Stromal cell of bone marrow (primary cell): ENCODE data around the gene FRA10AC1.
A peak's percentile ranks its signal among the peaks of the same experiment; 100 is the strongest.
"Not testable (repeated sequence)": the region's sequence is repeated elsewhere in the genome, so short reads cannot be mapped to it uniquely, and the experiment has no call there.

ENCODE experiments used
- DNase-seq: peaks from one replicate; pipeline ENCODE4 v3.0.0-alpha.2; 2012; ENCODE audit warnings: low read depth

The FRA10AC1 gene

DNA sequence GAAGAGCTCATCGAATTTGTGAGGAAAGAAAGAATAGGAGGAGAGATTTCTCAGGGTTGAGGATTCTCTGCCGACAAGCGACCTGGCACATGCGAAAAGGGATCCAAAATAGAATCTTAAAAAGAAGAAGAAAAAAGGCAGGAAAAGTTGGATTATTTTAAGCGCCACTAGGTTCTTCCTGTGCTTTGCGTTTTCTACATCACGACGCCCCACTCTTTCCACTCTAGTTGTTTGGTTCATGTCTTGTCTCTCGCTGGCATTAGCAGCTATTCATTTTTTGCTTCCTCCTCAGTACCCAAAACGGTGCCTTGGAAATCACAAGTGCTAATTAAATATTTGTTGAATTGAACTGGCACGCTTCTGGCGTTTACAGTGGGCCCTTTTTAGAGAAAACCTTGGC lies 674 bp upstream of the FRA10AC1 start:
- no peak for DNase-seq

DNA sequence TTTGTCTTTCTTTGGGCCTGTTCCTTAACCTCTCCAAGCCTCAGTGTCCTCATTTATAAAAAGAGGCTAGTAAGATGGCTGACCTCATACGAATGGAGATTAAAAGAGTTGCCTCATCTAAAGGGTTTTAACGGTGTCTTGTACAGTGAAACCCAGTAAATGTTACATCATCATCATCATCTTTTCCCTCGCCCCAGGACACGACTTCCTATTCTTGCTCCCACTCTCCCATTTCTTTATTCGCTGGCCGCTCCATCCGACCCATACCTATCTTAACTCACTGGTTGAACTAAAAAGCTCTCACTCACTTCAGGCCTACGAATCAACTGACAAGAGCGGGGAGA lies 554 bp downstream of the FRA10AC1 start:
- DNase-seq: peak; percentile 20

DNA sequence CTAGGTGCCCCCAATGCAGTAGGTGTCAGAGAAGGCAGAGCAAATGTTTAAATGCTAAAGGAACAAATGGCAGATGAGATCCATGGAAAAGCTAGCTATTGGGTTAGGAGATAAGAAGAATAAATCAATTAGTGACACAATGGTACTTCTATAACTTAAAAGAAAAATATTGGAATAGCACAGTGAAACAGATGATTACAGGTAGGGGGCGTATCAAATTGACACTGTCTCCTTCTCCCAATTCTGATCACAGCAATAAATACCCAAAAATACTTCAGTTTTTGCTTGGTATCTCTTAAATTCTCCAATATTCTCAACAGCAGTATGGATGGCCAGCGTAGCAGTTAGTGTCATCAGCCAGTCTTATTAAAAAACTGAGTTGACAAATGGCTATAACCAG lies 5.2 kb downstream of the FRA10AC1 start:
- DNase-seq: no peak

DNA sequence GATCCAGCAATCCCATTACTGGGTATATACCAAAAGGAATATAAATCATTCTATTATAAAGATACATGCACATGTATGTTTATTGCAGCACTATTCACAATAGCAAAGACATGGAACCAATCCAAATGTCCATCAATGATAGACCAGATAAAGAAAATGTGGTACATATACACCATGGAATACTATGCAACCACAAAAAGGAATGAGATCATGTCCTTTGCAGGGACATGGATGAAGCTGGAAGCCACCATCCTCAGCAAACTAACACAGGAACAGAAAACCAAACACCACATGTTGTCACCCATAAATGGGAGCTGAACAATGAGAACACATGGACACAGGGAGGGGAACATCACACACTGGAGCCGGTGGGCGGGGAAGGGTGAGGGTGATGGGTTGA lies 5.8 kb downstream of the FRA10AC1 start:
- not testable (repeated sequence) for DNase-seq

DNA sequence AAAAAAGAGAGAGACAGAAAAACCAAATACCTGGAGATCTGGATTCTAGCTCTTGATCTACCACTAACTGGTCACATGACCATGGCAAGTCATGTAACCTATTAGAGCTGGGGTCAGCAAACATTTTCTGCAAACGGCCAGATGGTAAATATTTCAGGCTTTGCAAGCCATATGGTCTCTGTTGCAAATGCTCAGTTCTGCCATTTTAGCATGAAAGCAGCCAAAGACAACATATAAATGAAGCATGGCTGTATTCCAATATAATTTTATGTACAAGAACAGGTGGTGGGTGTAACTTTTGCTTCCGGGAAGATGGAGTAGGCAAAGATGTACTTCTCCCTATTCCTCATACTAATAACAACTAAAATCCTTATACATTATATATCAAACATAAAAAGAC lies 6.7 kb downstream of the FRA10AC1 start:
- DNase-seq: no peak

DNA sequence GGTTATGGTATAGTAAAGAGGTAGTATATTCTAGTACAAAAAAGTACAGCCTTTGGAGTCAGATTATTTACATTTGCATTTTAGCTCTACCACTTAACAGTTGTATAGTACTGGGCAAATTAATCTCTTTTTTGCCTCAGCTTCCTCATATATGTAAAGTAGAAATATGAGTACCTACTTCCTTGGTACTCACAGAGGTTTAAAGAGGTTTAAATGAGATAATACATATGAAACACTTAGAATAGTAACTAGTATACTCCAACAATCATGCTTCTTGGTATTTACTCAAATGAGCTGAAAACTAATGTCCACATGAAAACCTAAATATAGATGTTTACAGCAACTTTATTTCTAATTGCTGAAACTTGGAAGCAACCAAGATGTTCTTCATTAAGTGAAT lies 14.7 kb downstream of the FRA10AC1 start:
- no peak for DNase-seq

DNA sequence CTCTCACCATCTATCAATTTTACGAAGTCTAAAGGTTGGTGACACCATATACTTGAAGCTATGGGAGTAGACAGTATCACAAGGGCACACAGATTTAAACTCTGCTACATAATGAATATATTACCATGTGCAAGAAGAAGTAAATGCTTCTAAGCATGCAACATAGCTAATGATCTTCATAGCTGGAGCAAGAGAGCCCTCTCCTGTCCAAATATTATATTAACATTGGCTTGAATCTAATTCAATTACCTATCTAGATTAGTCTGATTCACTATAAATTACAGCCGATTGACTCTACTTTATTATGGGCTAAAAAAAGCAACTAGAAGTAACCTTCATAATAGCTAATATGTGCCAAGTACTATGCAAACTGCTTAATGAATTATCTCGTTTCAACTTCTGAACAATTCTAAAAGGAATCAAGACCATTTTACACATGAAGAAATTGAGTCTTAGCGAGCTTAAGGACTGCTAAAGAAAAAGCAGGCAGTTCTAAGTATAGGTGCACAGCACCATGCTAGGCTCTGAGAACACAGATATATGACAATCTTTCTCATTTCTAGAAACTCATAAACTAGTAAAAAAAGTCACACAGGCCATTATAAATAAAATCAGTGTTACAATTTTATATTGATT lies 21.9 kb downstream of the FRA10AC1 start:
- peak; percentile 24 for DNase-seq

DNA sequence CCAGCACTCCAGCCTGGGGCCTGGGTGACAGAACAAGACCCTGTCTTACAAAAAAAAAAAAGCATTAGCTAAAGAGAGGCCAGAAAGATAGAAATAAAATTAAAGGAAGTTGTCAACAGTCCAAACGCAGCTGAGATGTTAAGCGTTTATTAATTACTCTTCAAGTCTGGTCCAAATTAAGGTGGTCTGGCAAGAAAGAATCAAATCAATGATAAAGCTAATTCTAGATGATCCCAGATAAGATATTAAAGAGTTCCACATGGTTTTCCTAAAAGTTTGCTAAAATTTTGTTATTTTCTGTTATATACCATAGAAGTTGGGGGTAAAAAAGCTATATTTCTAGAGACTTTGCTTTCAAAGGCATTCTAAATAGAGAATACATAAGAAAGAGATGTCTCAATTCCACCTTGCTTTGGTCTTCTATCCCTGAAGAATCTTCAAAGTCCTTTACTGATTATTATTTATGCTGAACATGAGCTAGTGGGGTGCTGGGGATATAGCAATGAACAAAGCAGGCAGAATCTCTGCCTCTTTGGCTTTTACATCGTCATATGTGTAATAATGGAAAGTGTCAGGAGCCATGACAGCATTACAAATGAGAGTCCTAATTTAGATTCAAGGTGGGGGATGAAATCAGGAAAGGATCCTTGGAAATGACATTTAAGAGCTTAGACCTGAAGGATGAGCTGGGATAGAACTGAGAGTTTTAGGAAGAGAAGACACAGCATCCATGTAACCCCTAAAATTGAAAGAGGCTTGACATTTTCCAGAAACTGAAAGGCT lies 23.4 kb downstream of the FRA10AC1 start:
- DNase-seq: no peak

DNA sequence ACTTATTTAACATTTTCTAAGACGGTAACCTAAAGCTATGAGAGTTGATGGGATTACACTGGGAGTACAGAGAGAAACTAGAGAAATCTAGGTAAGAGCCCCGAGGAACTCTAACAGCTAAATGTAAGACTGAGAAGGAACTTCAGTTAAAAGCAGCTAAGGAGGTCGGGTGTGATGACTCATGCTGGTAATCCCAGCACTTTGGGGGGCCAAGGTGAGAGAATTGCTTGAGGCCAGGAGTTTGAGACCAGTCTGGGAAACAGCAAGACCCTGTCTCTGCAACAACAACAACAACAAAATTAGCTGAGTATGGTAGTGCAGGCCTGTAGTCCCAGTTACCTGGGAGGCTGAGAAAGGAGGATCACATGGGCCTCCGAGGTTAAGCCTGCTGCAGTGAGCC lies 24.0 kb downstream of the FRA10AC1 start:
- no peak for DNase-seq

DNA sequence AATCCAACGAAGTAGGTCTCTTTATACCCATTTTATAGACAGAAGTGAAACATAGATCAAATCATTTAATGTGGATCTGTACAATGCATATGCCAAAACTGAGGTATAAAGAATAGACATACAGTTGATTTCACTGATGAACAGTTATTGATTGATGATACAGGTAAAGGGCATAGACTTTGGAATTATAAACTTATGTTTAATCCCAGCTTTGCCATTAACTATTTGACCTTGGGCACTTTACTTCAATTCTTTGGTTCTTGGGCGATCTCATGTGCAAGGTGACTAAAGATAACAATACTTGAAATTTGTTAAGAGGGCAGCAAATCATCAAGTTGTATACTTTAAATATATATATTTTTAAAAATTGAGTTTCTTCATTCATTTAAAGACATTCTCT lies 28.6 kb downstream of the FRA10AC1 start:
- no peak for DNase-seq

DNA sequence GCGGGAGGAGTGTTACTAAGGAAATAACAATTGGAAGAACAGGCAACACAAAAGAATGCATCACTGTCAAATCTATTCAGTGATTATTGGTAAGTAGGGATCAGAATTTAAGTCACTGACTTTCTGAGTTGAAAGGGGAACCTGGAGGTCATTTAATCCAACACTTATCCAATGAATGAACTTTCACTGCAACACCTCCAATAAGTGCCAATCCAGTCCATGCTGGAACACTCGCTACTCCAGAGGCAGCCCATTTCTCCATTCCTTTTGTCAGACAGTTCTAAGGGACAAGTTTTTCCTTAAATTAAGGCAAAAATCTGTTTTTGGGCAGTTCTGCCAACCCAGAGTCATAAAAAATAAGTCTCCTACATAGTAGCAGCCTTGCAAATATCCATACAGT lies 29.5 kb downstream of the FRA10AC1 start:
- DNase-seq: no peak

DNA sequence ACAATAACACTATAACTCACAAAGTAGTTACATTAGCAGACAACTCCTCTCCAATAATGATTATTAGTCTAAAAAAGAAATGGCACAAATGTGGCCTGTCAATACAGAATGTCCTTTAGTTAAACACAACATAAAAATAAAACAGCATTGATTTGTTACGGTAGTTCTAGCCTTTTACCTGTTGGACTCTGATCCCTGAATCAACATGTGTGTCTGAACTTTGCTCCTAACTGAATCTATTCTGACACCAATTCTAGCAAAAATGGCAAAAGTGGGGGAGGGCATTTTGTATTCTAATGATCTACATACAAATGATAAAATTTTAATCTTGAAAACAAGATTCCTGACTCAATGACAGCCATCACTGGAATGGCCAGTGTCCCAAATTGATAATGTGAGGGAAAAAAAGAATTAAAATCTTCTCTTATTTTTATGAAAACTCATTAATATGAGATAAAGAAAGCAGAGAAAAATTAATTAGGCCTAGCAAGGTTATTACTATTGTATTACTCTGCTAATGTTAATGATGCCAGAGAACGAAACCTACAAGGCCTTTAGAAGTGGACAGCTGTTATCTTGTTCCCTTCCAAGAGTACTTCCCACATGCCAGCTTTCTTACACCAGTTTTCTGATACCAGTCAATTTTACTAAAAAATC lies 30.2 kb downstream of the FRA10AC1 start:
- no peak for DNase-seq

DNA sequence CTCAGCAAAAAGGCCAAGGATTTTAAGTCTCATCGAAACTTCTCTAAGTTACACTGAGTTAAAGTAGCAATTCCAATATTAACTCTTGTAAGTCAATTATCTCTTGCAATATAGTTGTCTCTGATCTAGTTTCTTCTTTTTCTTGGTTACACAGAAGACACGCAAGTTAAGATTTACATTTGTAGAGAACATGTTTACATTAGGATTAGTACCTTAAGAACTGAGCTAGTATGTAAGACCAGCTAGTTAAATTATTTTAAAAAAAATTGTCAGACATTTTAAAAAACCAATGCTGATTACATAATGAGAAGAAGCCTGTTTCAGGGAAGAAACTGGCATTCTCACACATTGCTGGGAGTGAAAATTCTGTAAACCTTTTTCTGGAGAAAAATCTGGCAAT lies 31.4 kb downstream of the FRA10AC1 start:
- no peak for DNase-seq

DNA sequence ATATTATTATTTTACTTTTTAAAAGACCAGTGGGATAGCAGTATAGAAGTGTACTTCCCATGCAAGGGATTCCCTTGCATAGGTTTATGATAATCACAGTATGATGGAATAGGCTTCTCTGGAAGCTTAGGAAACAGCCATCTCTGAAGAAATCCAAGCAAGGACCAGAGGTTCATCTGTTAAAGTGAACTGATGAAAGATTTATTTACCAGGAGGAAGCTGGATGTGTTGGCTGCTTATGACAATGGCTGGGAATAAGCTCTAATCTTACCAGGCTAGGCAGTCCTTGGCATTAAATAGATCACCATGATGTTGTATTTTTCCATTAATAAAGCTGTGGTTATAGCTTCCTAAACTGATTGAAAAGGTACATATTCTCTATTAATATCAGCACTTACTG lies 32.0 kb downstream of the FRA10AC1 start:
- no peak for DNase-seq

DNA sequence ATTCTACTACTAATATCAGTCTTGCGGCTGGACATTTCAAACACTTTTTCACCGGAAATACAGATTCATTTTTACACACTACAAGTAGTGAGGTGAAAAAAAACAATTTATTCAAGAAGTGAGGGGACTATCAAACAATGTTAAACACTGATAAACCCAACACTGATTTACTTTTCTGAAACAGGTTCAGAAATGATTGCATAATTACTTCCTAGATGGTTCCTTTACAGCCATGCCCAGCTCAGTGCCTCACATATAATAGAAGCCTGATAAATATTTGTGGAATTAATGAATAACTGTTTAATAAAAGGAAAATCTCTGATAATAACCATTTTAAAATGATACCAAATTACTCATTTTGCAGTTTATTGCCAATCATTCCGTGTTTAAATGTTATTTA lies 34.6 kb downstream of the FRA10AC1 start:
- DNase-seq: no peak

DNA sequence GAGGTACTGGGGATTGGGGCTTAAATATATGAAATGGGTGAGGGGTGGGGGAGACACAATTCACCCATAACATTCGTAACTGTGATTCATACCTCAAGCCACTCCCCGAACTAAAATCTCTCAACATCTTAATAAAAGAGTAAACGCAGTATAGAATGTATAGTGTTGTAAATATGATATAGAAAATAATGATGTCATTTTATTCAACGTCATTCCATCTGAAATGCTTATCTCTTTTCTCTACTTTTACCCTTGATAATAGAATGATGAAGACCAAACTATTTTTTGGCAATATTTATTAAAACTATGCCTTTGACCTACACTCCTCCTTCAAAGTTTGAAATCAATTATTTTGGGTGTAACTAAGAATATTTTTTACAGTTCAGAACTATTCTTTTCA lies 36.4 kb downstream of the FRA10AC1 start:
- no peak for DNase-seq

DNA sequence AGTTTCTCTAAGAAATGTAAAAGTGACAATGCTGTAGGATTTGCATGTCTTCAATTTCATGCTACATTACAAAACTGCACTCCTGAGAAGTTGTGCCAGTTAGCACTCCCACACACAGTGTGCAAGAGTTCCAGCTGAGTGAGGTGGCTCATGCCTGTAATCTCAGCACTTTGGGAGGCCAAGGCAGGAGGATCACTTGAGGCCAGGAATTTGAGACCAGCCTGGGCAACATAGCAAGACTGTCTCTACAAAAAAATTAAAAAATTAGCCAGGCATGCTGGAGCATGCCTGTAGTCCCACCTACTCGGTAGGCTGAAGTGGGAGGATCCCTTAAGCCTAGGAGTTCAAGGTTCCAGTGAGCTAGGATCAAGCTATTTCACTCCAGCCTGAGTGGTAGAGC lies 44.6 kb downstream of the FRA10AC1 start:
- DNase-seq: no peak

DNA sequence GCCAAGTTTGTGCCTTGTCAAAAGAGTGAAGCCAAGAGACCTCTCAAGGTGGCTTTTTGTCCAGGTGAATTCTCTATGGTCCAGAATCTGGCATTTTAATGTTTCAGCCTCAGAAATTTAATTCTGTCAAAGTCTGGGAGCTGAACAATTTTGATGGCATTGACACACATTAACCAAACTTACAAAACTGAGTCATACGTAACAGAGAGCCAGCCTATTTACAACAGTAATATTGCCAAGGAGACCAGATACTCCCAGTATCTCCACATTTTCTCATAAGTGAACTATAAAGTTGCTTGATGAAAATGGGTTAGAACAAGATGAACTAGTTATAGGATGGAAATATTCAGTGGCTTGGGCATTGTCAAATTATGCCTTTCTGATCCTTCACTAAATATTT lies 46.2 kb downstream of the FRA10AC1 start:
- DNase-seq: no peak

DNA sequence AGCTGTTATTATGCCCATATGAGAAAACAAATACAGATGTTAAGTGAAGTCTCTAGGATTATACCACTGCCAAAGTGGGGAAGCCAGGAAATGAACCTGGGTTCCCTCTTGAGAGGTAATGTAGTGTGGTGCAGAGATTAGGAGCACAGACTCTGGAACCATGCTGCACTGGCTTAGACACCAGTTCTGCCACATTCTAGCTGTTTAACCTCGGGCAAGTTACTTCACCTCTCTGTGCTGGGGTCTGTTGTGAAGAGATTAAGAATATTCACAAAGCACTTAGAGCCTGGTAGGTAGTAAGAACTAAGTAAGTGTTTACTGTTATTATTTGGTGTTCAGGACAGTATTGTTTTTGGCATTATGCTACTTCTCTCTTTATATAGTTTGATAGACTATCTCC lies 48.2 kb downstream of the FRA10AC1 start:
- no peak for DNase-seq

DNA sequence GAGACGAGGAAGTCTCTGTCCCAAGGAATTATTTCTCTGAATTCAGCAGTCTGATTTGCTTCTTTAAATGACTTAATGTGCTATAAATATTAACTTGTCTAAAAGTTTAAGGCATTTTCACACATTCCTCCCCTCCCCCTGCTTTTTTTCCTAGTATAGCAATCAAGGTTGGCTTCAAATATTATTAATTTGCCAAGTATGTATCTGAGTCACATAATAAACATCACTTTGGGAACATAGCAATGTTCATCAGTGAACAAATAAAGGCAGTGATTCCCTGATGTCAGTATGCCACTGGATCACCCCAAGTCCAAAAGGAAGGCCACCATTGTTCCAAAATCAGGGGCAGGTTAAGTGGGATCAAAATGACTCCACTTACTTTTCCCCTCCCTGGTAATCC lies 49.5 kb downstream of the FRA10AC1 start:
- DNase-seq: no peak

DNA sequence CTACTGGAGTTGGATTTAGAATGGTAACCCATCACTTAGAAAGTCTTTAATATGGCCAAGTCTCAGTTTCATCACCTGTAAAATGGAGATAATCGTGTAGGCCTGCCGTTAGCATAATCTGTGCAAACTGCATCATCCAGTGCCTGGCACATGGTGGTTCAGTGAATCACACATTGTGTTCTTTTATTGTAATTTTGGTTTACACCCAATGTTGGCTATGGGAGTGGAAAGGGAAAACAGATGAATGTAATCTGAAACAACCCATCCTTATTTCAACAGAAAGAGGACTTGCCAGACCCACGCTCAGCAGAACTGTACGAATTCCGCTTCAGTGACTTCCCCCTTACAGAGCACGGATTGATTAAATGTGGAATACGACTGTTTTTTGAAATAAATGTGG lies 62.6 kb downstream of the FRA10AC1 start:
- no peak for DNase-seq

DNA sequence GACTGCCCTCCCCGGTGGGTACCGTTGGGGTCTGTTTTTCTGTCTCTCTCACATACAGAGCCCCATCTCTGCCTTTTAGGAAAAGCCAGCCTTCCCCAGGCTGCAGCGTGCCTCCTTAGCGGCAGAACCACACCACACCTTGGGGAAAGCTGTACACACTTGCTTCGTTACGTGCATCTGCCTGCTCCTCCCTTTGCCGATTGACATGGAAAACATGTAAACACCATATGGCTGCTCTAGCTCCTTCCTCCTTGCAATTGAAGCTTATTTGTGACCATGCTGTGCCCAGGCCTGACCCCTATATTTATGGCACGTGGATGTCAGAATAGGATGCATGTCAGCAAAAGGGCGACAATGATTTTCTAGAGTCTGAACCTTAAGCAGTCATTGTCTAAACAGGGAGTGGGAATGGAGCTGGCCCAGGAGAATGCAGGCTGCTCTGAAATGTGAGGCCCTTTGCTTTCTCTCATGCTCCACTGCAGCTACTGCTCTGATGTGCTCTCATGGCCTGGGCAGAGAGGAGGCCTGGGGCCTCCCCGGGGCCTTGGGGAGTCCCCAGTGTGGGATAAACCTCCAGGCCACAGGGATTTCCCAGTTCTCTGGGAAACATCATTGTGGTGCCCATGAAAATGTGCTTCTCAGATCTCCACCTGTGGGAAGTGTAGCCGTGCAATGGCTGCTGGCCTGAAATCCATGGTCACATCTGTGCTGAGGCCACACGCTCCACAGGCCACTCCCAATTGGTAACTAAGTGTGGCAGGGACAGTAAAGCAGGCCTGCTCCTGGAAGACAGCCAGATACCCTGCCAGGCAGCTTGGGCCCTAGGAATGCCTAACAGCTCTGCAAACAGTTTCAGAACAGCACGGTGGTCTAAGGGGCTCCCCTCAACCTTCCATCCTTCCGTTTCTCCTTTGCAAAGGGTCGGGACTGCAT lies 71.5 kb downstream of the FRA10AC1 start:
- DNase-seq: no peak
